GM12878 (cell line): ENCODE data around the gene HNRNPH1. TPM values are rescaled to one million over a fixed set of nuclear protein-coding genes. Genes with fewer than 3 reads are reported as not detected.

Experiments
- BHLHE40 ChIP-seq, 2 experiments: fragments of 450-650 bp in 1 of 2; IDR thresholded peaks; 2 replicates each; pipeline ENCODE4 v1.6.1; 2011 to 2017; ENCODE audit warnings: low read depth in 2 of 2, borderline replicate concordance in 1 of 2, improper control_type of control experiment in 1 of 2, low read length in 1 of 2, mild to moderate bottlenecking in 1 of 2
- BMI1 ChIP-seq: fragments of 450-650 bp; IDR thresholded peaks from 2 replicates; pipeline ENCODE4 v1.6.1; 2016; ENCODE audit warnings: mild to moderate bottlenecking, moderate library complexity, borderline replicate concordance
- CHD1 ChIP-seq: IDR thresholded peaks from 2 replicates; pipeline ENCODE4 v1.6.1; 2012; ENCODE audit warnings: low read depth, low read length, improper control_type of control experiment
- ETV6 ChIP-seq, 2 experiments: fragments of 450-650 bp in 1 of 2; IDR thresholded peaks in 1 of 2; conservative IDR thresholded peaks in 1 of 2; 2 replicates each; pipeline ENCODE4 v1.6.1; 2014; ENCODE audit warnings: antibody characterized with exemption in 1 of 2, borderline replicate concordance in 1 of 2, low read depth in 1 of 2, mild to moderate bottlenecking in 1 of 2, moderate library complexity in 1 of 2
- KLF5 ChIP-seq: fragments of 450-650 bp; IDR thresholded peaks from 2 replicates; pipeline ENCODE4 v1.6.1; 2014; ENCODE audit warnings: mild to moderate bottlenecking; ENCODE audit not compliant: partially characterized antibody
- NR2F1 ChIP-seq: fragments of 450-650 bp; conservative IDR thresholded peaks from 2 replicates; pipeline ENCODE4 v1.6.1; 2017; ENCODE audit warnings: mild to moderate bottlenecking
- POLR2AphosphoS5 ChIP-seq: IDR thresholded peaks from 2 replicates; pipeline ENCODE4 v1.6.1; 2011; ENCODE audit warnings: mild to moderate bottlenecking, low read length, inconsistent platforms
- PRDM15 ChIP-seq: fragments of 450-650 bp; formaldehyde crosslinking; IDR thresholded peaks from 2 replicates; pipeline ENCODE4 v1.4.0; 2020; ENCODE audit warnings: mild to moderate bottlenecking, moderate library complexity
- RAD51 ChIP-seq: fragments of 450-650 bp; IDR thresholded peaks from 2 replicates; pipeline ENCODE4 v1.6.1; 2016; ENCODE audit warnings: moderate library complexity, mild to moderate bottlenecking, inconsistent platforms
- RELB ChIP-seq: fragments of 450-650 bp; IDR thresholded peaks from 2 replicates; pipeline ENCODE4 v1.6.1; 2017; ENCODE audit warnings: low read depth, mild to moderate bottlenecking, moderate library complexity
- RUNX3 ChIP-seq: IDR thresholded peaks from 2 replicates; pipeline ENCODE4 v1.6.1; 2012; ENCODE audit warnings: low read length, inconsistent platforms
- SIX5 ChIP-seq: IDR thresholded peaks from 2 replicates; pipeline ENCODE4 v1.6.1; 2011; ENCODE audit warnings: mild to moderate bottlenecking, low read depth, low read length, moderate library complexity; ENCODE audit not compliant: severe bottlenecking
- SMARCA5 ChIP-seq: fragments of 450-650 bp; IDR thresholded peaks from 2 replicates; pipeline ENCODE4 v1.6.1; 2017; ENCODE audit warnings: mild to moderate bottlenecking
- SPI1 ChIP-seq: IDR thresholded peaks from 2 replicates; pipeline ENCODE4 v1.6.1; 2011; ENCODE audit warnings: low read depth, mild to moderate bottlenecking, low read length, moderate library complexity, borderline replicate concordance; ENCODE audit not compliant: insufficient read depth
- STAT1 ChIP-seq: fragments of 450-650 bp; conservative IDR thresholded peaks from 2 replicates; pipeline ENCODE4 v1.6.1; 2014; ENCODE audit warnings: antibody characterized with exemption, mild to moderate bottlenecking
- TCF3 ChIP-seq: IDR thresholded peaks from 2 replicates; pipeline ENCODE4 v1.6.1; 2012; ENCODE audit warnings: low read depth, mild to moderate bottlenecking, low read length, borderline replicate concordance; ENCODE audit not compliant: insufficient read depth
- ZNF274 ChIP-seq: IDR thresholded peaks from one replicate; pipeline ENCODE4 v1.8.0; 2011; ENCODE audit not compliant: insufficient read length, insufficient read depth
- ZNF622 ChIP-seq: fragments of 450-650 bp; IDR thresholded peaks from 2 replicates; pipeline ENCODE4 v1.6.1; 2017; ENCODE audit warnings: mild to moderate bottlenecking, inconsistent platforms
- polyA plus RNA-seq, 11 experiments: library from polyadenylated mRNA; depleted of rRNA in 4 of 11; unstranded in 6 of 11; stranded (reverse) in 5 of 11; fragments of >200 nt; fragmentation: Nextera tagmentation in 4 of 11; fragmentation: Illumina TruSeq in 1 of 11; extraction: Ambion mirVana in 4 of 11; extraction: Trizol in 1 of 11; gene quantifications; 1 replicate in 1 of 11; 2 replicates in 10 of 11; pipeline versions ENCODE4 v1.2.1 to v1.2.3, GENCODE V29; 2011 to 2016; ENCODE audit warnings: inconsistent platforms in 2 of 11, missing spikeins in 2 of 11, low read depth in 1 of 11
- total RNA-seq, 4 experiments: library from RNA; depleted of rRNA in 3 of 4; stranded (reverse); fragments of >200 nt in 3 of 4; fragmentation: Illumina TruSeq in 1 of 4; extraction: Trizol in 1 of 4; gene quantifications; 2 replicates each; pipeline versions ENCODE4 v1.2.1 to v1.2.3, GENCODE V29; 2013 to 2021
- TF ChIP-seq, protein P1 (sequence below): fragments of 450-650 bp; IDR thresholded peaks from 2 replicates; pipeline ENCODE4 v1.6.1; 2017; ENCODE audit warnings: borderline replicate concordance
- TF ChIP-seq, protein P2 (sequence below): fragments of 450-650 bp; IDR thresholded peaks from 2 replicates; pipeline ENCODE4 v1.6.1; 2018; ENCODE audit warnings: mild to moderate bottlenecking, low read depth, moderate library complexity; ENCODE audit not compliant: partially characterized antibody

The HNRNPH1 gene
- total and polyA plus RNA-seq, 10 of the 15 experiments (the other 5 are each of a cell fraction or from before 2014, with no cell fraction given) = 184 to 780 (median 690) TPM

- TF ChIP-seq PRDM15 (no peak), POLR2AphosphoS5 (peak; percentile 62), SPI1 (no peak), TCF3 (no peak), SIX5 (no peak), RUNX3 (no peak), STAT1 (no peak), ETV6 (conservative IDR thresholded peaks at IDR 0.05 in 1 of 2, IDR thresholded peaks at IDR 0.05 in 1 of 2; ENCODE audit: borderline replicate concordance in 1 of 2, low read depth in 1 of 2) (no peak), BHLHE40 (IDR thresholded peaks at IDR 0.05; ENCODE audit: borderline replicate concordance in 1 of 2, low read depth in 2 of 2, low read length in 1 of 2) (no peak), SMARCA5 (no peak), ZNF622 (no peak), RELB (no peak), KLF5 (no peak), ZNF274 (no peak), BMI1 (0 out of 2 replicates have a peak, but pooled peaks have one; percentile 14), RAD51 (no peak), NR2F1 (no peak), CHD1 (no peak)
- TF ChIP-seq, protein P1, sequence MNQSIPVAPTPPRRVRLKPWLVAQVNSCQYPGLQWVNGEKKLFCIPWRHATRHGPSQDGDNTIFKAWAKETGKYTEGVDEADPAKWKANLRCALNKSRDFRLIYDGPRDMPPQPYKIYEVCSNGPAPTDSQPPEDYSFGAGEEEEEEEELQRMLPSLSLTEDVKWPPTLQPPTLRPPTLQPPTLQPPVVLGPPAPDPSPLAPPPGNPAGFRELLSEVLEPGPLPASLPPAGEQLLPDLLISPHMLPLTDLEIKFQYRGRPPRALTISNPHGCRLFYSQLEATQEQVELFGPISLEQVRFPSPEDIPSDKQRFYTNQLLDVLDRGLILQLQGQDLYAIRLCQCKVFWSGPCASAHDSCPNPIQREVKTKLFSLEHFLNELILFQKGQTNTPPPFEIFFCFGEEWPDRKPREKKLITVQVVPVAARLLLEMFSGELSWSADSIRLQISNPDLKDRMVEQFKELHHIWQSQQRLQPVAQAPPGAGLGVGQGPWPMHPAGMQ = no peak
- TF ChIP-seq, protein P2, sequence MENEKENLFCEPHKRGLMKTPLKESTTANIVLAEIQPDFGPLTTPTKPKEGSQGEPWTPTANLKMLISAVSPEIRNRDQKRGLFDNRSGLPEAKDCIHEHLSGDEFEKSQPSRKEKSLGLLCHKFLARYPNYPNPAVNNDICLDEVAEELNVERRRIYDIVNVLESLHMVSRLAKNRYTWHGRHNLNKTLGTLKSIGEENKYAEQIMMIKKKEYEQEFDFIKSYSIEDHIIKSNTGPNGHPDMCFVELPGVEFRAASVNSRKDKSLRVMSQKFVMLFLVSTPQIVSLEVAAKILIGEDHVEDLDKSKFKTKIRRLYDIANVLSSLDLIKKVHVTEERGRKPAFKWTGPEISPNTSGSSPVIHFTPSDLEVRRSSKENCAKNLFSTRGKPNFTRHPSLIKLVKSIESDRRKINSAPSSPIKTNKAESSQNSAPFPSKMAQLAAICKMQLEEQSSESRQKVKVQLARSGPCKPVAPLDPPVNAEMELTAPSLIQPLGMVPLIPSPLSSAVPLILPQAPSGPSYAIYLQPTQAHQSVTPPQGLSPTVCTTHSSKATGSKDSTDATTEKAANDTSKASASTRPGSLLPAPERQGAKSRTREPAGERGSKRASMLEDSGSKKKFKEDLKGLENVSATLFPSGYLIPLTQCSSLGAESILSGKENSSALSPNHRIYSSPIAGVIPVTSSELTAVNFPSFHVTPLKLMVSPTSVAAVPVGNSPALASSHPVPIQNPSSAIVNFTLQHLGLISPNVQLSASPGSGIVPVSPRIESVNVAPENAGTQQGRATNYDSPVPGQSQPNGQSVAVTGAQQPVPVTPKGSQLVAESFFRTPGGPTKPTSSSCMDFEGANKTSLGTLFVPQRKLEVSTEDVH = no peak
Measured at GRCh38 chr5:179612577-179613459, 10.7 kb downstream of the HNRNPH1 start (continued).
